ENCODE data around the gene PPP2R5A. TPM values are rescaled to one million over a fixed set of nuclear protein-coding genes. Genes with fewer than 3 reads are reported as not detected.

The PPP2R5A gene
- total RNA-seq, 1 experiment from 2014 or later: 22.0 TPM

- Histone ChIP-seq H3K79me2 (ENCODE audit: insufficient read depth, low read length) (no peaks in the 10 kb centered on the region), H3K4me1 (ENCODE audit: insufficient read depth, low read length) (no peaks in the 10 kb centered on the region), H3K18ac (ENCODE audit: insufficient read length, low read depth, low read length) (no peak overlapping the region), H3K9me3 (ENCODE audit: control insufficient read depth, low read depth, low read length) (no peaks in the 10 kb centered on the region), H3K4ac (ENCODE audit: low read depth, low read length) (no peak overlapping the region), H2AFZ (ENCODE audit: low read length) (no peak overlapping the region), H2BK20ac (ENCODE audit: low read depth, low read length, poor library complexity, severe bottlenecking) (no peak overlapping the region), H3K4me2 (ENCODE audit: insufficient read depth, insufficient read length, low read length) (no peak overlapping the region), H3T11ph (ENCODE audit: low read length) (no peak overlapping the region), H3K23ac (ENCODE audit: insufficient read length, low read depth, low read length) (no peak overlapping the region), H3K27ac (ENCODE audit: insufficient read length, low read depth, low read length) (no peak overlapping the region), H4K5ac (ENCODE audit: insufficient read length, low read depth, low read length) (no peak overlapping the region), H2BK120ac (ENCODE audit: low read depth, low read length, poor library complexity, severe bottlenecking) (no peak overlapping the region), H3K9ac (ENCODE audit: extremely low read depth, insufficient read length, low read length) (no peak overlapping the region), H2BK12ac (ENCODE audit: insufficient read length, low read depth, low read length) (no peak overlapping the region), H4K8ac (replicated peaks; ENCODE audit: insufficient read length, low read depth, low read length) (no peak overlapping the region), H4K20me1 (ENCODE audit: control insufficient read depth, insufficient read depth, insufficient read length) (no peaks in the 10 kb centered on the region), H3K27me3 (ENCODE audit: insufficient read depth, low read length) (no peaks in the 10 kb centered on the region), H2BK5ac (ENCODE audit: insufficient read length, low read length) (no peak overlapping the region), H3K23me2 (ENCODE audit: insufficient read length, low read depth, low read length, poor library complexity, severe bottlenecking) (no peaks in the 10 kb centered on the region), H2BK15ac (ENCODE audit: low read depth, low read length) (no peak overlapping the region), H3K56ac (ENCODE audit: insufficient read length, low read depth, low read length) (no peak overlapping the region), H4K91ac (ENCODE audit: insufficient read length, low read depth, low read length) (no peak overlapping the region), H2AK5ac (ENCODE audit: insufficient read length, low read length) (no peak overlapping the region), H3K14ac (ENCODE audit: insufficient read depth, low read length) (no peak overlapping the region), H3K79me1 (ENCODE audit: insufficient read depth, low read depth, low read length, poor library complexity, severe bottlenecking) (no peaks in the 10 kb centered on the region)
- Mint-ChIP-seq H3K4me1 (no peaks in the 10 kb centered on the region; a peak in 1 of 4 replicates), H3K4me3 (no peak overlapping the region), H3K27ac (no peak overlapping the region), H3K36me3 (ENCODE audit: insufficient read depth in 1 of 3, low read depth in 3 of 3) (no peaks in the 10 kb centered on the region), H3K27me3 (ENCODE audit: low read depth) (no peaks in the 10 kb centered on the region; the same call in 1 of the 2 replicates), H3K9me3 (no peaks in the 10 kb centered on the region)
- TF ChIP-seq CTCF (conservative IDR thresholded peaks at IDR 0.05): no peak
- no peak for DNase-seq
- WGBS (ENCODE audit: extremely low coverage, insufficient read length, low lambda C conversion rate): no CpG with 5 or more reads among the region's 2 CpGs
These were observed 43.7 kb upstream of the PPP2R5A start for GRCh38 chr1:212241501-212241900.
